SU-DHL-6 (cell line): ENCODE results near the gene TM4SF1.

Experiments used
- H2AFZ ChIP-seq: fragments of 200-600 bp; sonication (generic); 2 replicates; pipeline ENCODE4 v1.6.1; 2014; ENCODE audit warnings: low read depth, mild to moderate bottlenecking, moderate library complexity, mixed read lengths, antibody characterized with exemption, low read length; ENCODE audit not compliant: severe bottlenecking
- H3F3A ChIP-seq: fragments of 200-600 bp; shearing (Covaris generic); 2 replicates; pipeline ENCODE4 v1.6.0; 2016; ENCODE audit warnings: antibody characterized with exemption, mild to moderate bottlenecking; ENCODE audit not compliant: insufficient read depth
- H3K27ac ChIP-seq: fragments of 200-600 bp; sonication (generic); 2 replicates; pipeline ENCODE4 v1.5.1; 2016; ENCODE audit warnings: low read depth, mild to moderate bottlenecking, low read length, moderate library complexity, mixed read lengths
- H3K27me3 ChIP-seq: fragments of 200-600 bp; sonication (generic), shearing (Covaris generic); 2 replicates; pipeline ENCODE4 v1.6.0; 2014; ENCODE audit warnings: mild to moderate bottlenecking, low read length
- H3K36me3 ChIP-seq: fragments of 200-600 bp; sonication (generic); 2 replicates; pipeline ENCODE4 v1.6.1; 2014; ENCODE audit warnings: mild to moderate bottlenecking, low read length, mixed read lengths
- H3K4me2 ChIP-seq: fragments of 300-600, 200-600 bp; shearing (Covaris generic), sonication (generic); 2 replicates; pipeline ENCODE4 v1.6.0; 2014; ENCODE audit warnings: low read length, low read depth, mild to moderate bottlenecking; ENCODE audit not compliant: poor library complexity, severe bottlenecking
- H3K4me3 ChIP-seq: fragments of 200-600 bp; sonication (generic); 2 replicates; pipeline ENCODE4 v1.5.1; 2014; ENCODE audit warnings: antibody characterized with exemption, low read length, mild to moderate bottlenecking, mixed read lengths; ENCODE audit not compliant: insufficient read depth, poor library complexity, severe bottlenecking
- H3K79me2 ChIP-seq: fragments of 200-600 bp; sonication (generic); 2 replicates; pipeline ENCODE4 v1.6.1; 2014; ENCODE audit warnings: mild to moderate bottlenecking, low read length, moderate library complexity; ENCODE audit not compliant: insufficient read depth
- H3K9ac ChIP-seq: fragments of 200-600 bp; sonication (generic); 2 replicates; pipeline ENCODE4 v1.7.0; 2014; ENCODE audit warnings: mild to moderate bottlenecking, low read length
- H3K9me2 ChIP-seq: fragments of 200-600 bp; sonication (generic); replicated peaks from 2 replicates; pipeline ENCODE4 v1.6.1; 2014; ENCODE audit warnings: low read length; ENCODE audit not compliant: insufficient read depth
- H3K9me3 ChIP-seq: fragments of 200-600 bp; sonication (generic); 2 replicates; pipeline ENCODE4 v1.6.1; 2014; ENCODE audit warnings: low read length, mixed read lengths; ENCODE audit not compliant: insufficient read depth
- H4K20me1 ChIP-seq: fragments of 200-600 bp; sonication (generic); 2 replicates; pipeline ENCODE4 v1.6.1; 2014; ENCODE audit warnings: low read depth, mild to moderate bottlenecking, antibody characterized with exemption, low read length, moderate library complexity, mixed read lengths
- CTCF ChIP-seq: fragments of 200-600 bp; sonication (generic); IDR thresholded peaks from one replicate; pipeline ENCODE4 v1.5.1; 2017; ENCODE audit warnings: antibody characterized with exemption, mild to moderate bottlenecking, low read length, moderate library complexity; ENCODE audit not compliant: insufficient read depth, poor library complexity, severe bottlenecking
- EZH2phosphoT487 ChIP-seq: fragments of 200-600 bp; sonication (generic), shearing (Covaris generic); conservative IDR thresholded peaks from 2 replicates; pipeline ENCODE4 v1.6.1; 2018; ENCODE audit warnings: mild to moderate bottlenecking, antibody characterized with exemption, low read length, moderate library complexity, mixed read lengths

TM4SF1 gene

GRCh38 chr3:149352556-149352955 lies 24.9 kb downstream of the TM4SF1 start:
- Histone ChIP-seq H2AFZ (no peak overlapping the region), H3K9ac (no peak overlapping the region), H4K20me1 (no peaks in the 10 kb centered on the region), H3K4me3 (no peak overlapping the region), H3F3A (no peaks in the 10 kb centered on the region), H3K79me2 (no peaks in the 10 kb centered on the region), H3K36me3 (no peaks in the 10 kb centered on the region), H3K27me3 (no peaks in the 10 kb centered on the region), H3K27ac (no peak overlapping the region), H3K9me3 (no peaks in the 10 kb centered on the region), H3K9me2 (no peaks in the 10 kb centered on the region), H3K4me2 (no peak overlapping the region)
- TF ChIP-seq EZH2phosphoT487: no peak
- TF ChIP-seq CTCF: peak; percentile 41

GRCh38 chr3:149343951-149344350 lies 33.5 kb downstream of the TM4SF1 start:
- no peak for TF ChIP-seq EZH2phosphoT487
- no peak for TF ChIP-seq CTCF
- H3K27me3 ChIP-seq: no peaks in the 10 kb centered on the region

GRCh38 chr3:149342413-149343380 lies 34.8 kb downstream of the TM4SF1 start:
- H3K9me3 ChIP-seq: no peaks in the 10 kb centered on the region
- no peaks in the 10 kb centered on the region for H3K27me3 ChIP-seq
- H2AFZ ChIP-seq: no peak overlapping the region
- H3F3A ChIP-seq: no peaks in the 10 kb centered on the region
- TF ChIP-seq CTCF (no peak), EZH2phosphoT487 (no peak)
- H3K36me3 ChIP-seq: no peaks in the 10 kb centered on the region
- no peak overlapping the region for H3K9ac ChIP-seq
- no peak overlapping the region for H3K4me2 ChIP-seq
- H3K9me2 ChIP-seq: no peaks in the 10 kb centered on the region
- no peak overlapping the region for H3K27ac ChIP-seq
- H3K79me2 ChIP-seq: no peaks in the 10 kb centered on the region
- no peaks in the 10 kb centered on the region; the same call in 1 of the 2 replicates for H4K20me1 ChIP-seq
- no peak overlapping the region for H3K4me3 ChIP-seq

More at GRCh38 chr3:149343951-149344350, 33.5 kb downstream of the TM4SF1 start:
- Histone ChIP-seq H3K4me3 (no peak overlapping the region), H3K9me2 (no peaks in the 10 kb centered on the region), H3K9ac (no peak overlapping the region), H3K79me2 (no peaks in the 10 kb centered on the region), H3K4me2 (no peak overlapping the region), H3K27ac (no peak overlapping the region), H3K9me3 (no peaks in the 10 kb centered on the region), H2AFZ (no peak overlapping the region), H3F3A (no peaks in the 10 kb centered on the region), H4K20me1 (no peaks in the 10 kb centered on the region; the same call in 1 of the 2 replicates), H3K36me3 (no peaks in the 10 kb centered on the region)
